ENCODE data around the gene PTPN14. TPM values are rescaled to one million over a fixed set of nuclear protein-coding genes. Genes with fewer than 3 reads are reported as not detected.

Gene PTPN14
- total and polyA plus RNA-seq, 2 of the 8 experiments (the other 6 are each of a cell fraction or from before 2014, with no cell fraction given) = 14.4 to 93.6 TPM

DNA sequence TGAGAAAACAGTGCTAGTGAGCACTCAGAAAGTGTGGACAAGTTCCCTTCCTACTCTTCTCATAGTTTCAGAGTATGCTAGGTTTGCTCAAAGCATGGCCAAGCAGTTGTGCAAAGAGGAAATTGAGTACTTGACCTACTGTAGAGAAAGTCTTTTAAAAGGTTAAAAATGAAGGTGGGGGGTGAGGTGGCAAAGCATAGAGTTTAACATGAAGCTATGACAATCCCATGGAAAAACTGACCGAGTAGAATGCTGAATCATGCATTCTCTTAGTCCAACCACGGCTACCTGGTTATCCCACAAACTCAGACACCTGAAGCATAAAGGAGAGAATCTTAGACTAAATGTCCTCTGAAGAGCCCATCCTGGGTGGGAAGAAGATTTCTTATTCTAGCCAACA lies 79.9 kb downstream of the PTPN14 start:
- Histone ChIP-seq H2BK120ac (replicated peaks; ENCODE audit: low read depth, low read length) (no peak overlapping the region), H3K27ac (ENCODE audit: low read depth, low read length) (no peak overlapping the region), H2AFZ (ENCODE audit: low read length) (no peak overlapping the region), H3K23me2 (ENCODE audit: low read depth, low read length) (no peaks in the 10 kb centered on the region), H3K9ac (replicated peaks in 1 of 4; ENCODE audit: extremely low read depth in 1 of 4, low read depth in 3 of 4, low read length in 3 of 4) (no peak overlapping the region), H4K8ac (ENCODE audit: extremely low read depth, insufficient read depth, low read length) (no peak overlapping the region), H3K9me3 (ENCODE audit: insufficient read depth in 2 of 2, low read depth in 1 of 2, low read length in 1 of 2) (no peaks in the 10 kb centered on the region), H2BK15ac (ENCODE audit: low read length) (no peak overlapping the region), H2BK12ac (ENCODE audit: low read depth, low read length) (no peak overlapping the region), H3K4me3 (ENCODE audit: extremely low read depth in 1 of 4, insufficient read depth in 2 of 4, low read depth in 3 of 4, low read length in 4 of 4) (no peak overlapping the region), H3K4ac (replicated peaks; ENCODE audit: insufficient read length, low read depth, low read length) (no peak overlapping the region), H3K79me1 (ENCODE audit: low read depth, low read length) (peaks cover 4% of the 10 kb centered on the region; the same call in 1 of the 2 replicates), H3K18ac (ENCODE audit: extremely low read depth, low read length) (no peak overlapping the region), H3K14ac (ENCODE audit: insufficient read length) (no peak overlapping the region), H4K91ac (replicated peaks; ENCODE audit: insufficient read length, low read length) (no peak overlapping the region), H2BK5ac (ENCODE audit: low read depth, low read length) (no peak overlapping the region), H3K56ac (replicated peaks; ENCODE audit: insufficient read length, low read depth, low read length) (no peak overlapping the region), H2BK20ac (ENCODE audit: low read length) (no peak overlapping the region), H4K5ac (ENCODE audit: insufficient read length, low read depth, low read length) (no peak overlapping the region), H3K27me3 (replicated peaks in 1 of 4; ENCODE audit: control insufficient read depth in 3 of 4, extremely low read depth in 1 of 4, insufficient read depth in 3 of 4, low read length in 3 of 4) (no peaks in the 10 kb centered on the region), H3K36me3 (ENCODE audit: control insufficient read depth in 2 of 4, insufficient read depth in 4 of 4, low read length in 3 of 4) (no peaks in the 10 kb centered on the region), H4K20me1 (replicated peaks in 1 of 2; ENCODE audit: control insufficient read depth in 1 of 2, insufficient read depth in 2 of 2, low read length in 2 of 2) (no peaks in the 10 kb centered on the region), H3K4me2 (ENCODE audit: insufficient read depth in 1 of 2, low read depth in 2 of 2, low read length in 2 of 2) (no peak overlapping the region), H3K79me2 (ENCODE audit: control insufficient read depth in 1 of 2, insufficient read depth in 2 of 2, low read length in 2 of 2) (peaks cover 4 to 87% of the 10 kb centered on the region in 2 experiments; a peak in 3 of 4 replicates), H3K4me1 (replicated peaks in 1 of 4; ENCODE audit: control insufficient read depth in 3 of 4, insufficient read depth in 4 of 4, low read length in 3 of 4) (peaks cover 0 to 24% (median 12%) of the 10 kb centered on the region in 4 experiments; a peak in 5 of 7 replicates), H2AK5ac (ENCODE audit: low read depth, low read length) (no peak overlapping the region), H3K23ac (ENCODE audit: insufficient read length) (no peak overlapping the region)
- POLR2A ChIA-PET (ENCODE audit: partially characterized antibody) = interaction anchor here (4.2 kb wide), 1 partner anchor 80 kb away, joined by 25 read pairs; the partner anchor contains the start of gene PTPN14
- TF ChIP-seq FOSL1 (IDR thresholded peaks at IDR 0.05; ENCODE audit: insufficient read depth, low read depth, low read length) (no peak), SIX5 (IDR thresholded peaks at IDR 0.05; ENCODE audit: low read depth, low read length) (no peak), JUND (IDR thresholded peaks at IDR 0.05; ENCODE audit: low read length) (no peak), BCL11A (IDR thresholded peaks at IDR 0.05; ENCODE audit: low read depth in 2 of 2, low read length in 2 of 2) (no peak), TAF1 (IDR thresholded peaks at IDR 0.05; ENCODE audit: low read depth, low read length) (no peak), SP4 (IDR thresholded peaks at IDR 0.05; ENCODE audit: low read length) (no peak), NRF1 (IDR thresholded peaks at IDR 0.05; ENCODE audit: low read depth, low read length) (no peak), TEAD4 (IDR thresholded peaks at IDR 0.05; ENCODE audit: low read depth, low read length) (no peak), BACH1 (IDR thresholded peaks at IDR 0.05; ENCODE audit: low read length) (no peak)
- TF ChIP-seq, protein P1, sequence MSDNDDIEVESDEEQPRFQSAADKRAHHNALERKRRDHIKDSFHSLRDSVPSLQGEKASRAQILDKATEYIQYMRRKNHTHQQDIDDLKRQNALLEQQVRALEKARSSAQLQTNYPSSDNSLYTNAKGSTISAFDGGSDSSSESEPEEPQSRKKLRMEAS (IDR thresholded peaks at IDR 0.05) = no peak
- DNase-seq (ENCODE audit: low read depth in 1 of 2, low spot score in 2 of 2) (no peak), FAIRE-seq (no peak)
- CTCF ChIA-PET (ENCODE audit: partially characterized antibody) = interaction anchor here (0.6 to 1.9 kb wide), 10 partner anchors 9 to 168 kb away, joined by 3 to 6 read pairs (median 4); no protein-coding TSS in a partner anchor
- 67% methylated on average over 2 of the region's 2 CpGs; no CpG with 5 or more reads in 1 of the 2 experiments for WGBS, 2 experiments (ENCODE audit: extremely low coverage in 1 of 2, insufficient coverage in 1 of 2, insufficient read length in 1 of 2, insufficient replicate concordance in 2 of 2, low coverage in 1 of 2, low lambda C conversion rate in 2 of 2, missing lambda C conversion rate in 1 of 2)
